ENCODE measurements around the gene SAG.

The SAG gene

DNA sequence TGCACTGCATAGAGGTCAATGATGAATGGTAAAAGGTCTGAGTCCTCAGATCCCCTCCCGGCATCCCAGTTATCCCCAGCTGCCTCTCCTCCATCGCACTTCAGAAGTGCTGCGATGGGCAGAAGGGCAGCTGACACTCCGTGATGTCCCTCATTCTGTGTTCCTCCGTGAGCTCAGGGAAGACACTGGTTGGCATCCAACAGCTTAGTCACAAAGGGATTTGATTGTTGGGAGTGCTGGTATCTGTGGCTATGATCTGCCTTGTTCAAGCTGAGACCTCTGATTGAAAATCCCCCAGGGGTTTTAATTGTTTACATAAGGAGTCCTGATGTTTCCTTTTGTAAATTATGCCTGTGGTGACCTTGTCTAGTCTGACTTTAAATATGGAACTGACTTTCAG lies 19.0 kb upstream of the SAG start:
- DNase-seq (ENCODE audit: low spot score), result no peak

DNA sequence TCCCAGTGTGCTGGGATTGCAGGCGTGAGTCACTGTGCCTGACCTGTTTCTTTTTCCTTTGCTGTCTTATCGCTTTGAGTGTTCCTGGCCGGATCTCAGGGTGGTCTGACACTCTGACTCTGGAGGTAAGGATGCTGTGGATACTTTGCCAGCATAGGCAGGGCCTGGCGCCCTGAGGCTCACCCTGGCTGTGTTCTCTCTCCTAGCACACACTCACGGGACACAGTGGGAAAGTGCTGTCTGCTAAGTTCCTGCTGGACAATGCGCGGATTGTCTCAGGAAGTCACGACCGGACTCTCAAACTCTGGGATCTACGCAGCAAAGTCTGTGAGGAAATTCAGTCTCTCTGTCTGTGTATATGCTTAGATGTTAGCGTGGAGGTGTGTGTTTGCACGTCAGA lies 18.0 kb upstream of the SAG start:
- DNase-seq (ENCODE audit: low spot score), result no peak

DNA sequence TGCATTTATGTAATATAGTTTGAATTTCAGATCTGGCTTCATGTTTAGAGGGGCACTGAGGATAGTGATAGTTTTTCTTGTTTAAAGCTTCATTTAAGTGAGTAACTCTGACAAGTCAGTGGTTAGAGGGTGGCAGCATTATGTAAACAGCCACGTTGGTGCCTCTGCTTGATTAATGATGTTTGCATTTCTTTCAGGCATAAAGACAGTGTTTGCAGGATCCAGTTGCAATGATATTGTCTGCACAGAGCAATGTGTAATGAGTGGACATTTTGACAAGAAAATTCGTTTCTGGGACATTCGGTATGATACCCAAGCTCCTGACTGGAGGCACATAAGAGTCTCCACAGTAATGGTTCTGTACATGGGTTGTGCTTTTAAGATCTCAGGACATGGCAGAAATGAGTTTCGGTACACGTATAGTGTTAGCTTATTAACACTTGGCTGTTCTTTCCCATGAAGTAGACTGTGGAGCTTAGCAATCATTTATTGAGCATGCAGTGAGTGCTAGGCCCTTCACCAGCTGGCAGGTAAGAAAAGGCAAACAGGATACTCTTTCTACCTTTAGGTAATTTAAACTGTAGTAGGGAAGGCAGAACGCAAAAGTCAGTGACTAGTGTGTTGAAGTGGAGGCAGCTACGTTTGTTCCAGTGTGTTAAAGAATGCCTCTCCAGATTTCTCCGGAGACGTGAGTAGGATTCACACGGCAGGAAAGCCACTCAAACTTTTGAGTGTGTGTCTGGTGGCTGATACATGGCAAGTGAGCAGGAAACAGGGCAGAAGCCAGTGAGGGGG lies 17.4 kb upstream of the SAG start:
- no peak for DNase-seq (ENCODE audit: low spot score)

DNA sequence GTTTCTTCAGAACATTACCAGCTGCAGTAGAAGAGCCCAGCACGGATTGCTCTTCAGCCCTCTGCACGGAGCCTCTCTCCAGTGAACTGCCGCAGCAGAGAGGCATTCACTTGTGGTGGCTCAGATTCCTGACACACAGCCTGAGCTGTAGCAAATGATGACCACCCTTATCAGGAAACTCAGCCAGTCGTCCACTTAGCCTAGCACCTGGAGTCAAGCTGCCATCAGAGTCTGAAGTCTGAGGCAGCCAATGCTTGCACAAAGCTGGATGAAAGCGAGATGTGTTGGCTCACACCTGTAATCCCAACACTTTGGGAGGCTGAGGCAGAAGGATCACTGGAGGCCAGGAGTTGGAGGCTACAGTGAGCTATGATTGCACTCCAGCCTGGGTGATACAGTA lies 11.7 kb upstream of the SAG start:
- no peak for DNase-seq (ENCODE audit: low spot score)

DNA sequence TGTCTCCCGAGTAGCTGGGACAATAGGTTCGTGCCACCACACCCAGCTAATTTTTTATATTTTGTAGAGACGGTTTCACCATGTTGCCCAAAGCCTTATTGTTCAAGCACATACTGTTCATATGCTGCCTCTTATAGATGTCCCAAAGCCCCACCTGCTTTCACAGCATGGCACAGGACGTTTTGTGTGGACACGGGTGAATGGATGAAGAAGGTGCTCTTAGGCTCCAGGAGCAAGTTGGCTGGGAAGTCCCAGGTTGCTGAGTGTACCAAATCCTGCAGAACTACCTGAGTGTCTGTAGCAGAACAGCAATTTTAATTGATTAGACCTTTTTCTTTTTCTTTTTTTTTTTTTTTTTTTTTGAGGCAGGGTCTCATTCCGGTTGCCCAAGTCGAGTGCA lies 10.5 kb upstream of the SAG start:
- no peak for DNase-seq (ENCODE audit: low spot score)

DNA sequence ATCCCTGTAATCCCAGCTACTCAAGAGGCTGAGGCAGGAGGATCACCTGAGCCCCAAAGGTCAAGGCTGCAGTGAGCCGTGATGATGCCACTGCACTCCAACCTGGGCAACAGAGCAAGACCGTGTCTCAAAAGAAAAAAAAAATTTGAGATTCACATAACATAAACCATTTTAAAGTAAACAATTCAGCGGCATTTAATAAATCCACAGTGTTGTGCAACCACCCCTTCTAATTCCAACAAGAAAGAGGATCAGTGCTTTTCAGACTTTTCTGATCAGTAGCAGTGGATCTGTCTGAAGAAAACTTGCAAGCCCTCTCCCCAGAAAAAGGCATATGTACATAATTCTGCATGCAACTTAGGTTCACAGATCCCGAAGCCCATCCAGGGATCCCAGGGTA lies 7.2 kb upstream of the SAG start:
- no peak for DNase-seq (ENCODE audit: low spot score)

DNA sequence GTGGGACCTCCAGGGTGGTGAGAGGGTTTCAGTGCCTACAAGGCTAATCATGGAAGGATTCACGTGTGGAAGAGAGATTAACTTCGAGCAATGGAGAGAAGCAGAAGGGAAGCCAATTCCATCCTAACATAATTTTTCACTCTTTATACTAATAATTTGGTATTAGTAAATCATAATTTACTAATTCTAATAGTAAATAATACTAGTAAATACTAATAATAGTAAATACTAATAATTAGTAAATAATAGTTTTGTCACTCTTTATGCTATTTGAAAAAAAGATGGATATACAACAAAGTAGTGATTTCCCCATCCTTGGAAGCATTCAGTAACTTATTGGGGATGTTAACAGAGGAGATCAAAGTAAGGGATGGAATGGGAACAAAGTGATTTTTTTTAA lies 6.4 kb upstream of the SAG start:
- no peak for DNase-seq (ENCODE audit: low spot score)

DNA sequence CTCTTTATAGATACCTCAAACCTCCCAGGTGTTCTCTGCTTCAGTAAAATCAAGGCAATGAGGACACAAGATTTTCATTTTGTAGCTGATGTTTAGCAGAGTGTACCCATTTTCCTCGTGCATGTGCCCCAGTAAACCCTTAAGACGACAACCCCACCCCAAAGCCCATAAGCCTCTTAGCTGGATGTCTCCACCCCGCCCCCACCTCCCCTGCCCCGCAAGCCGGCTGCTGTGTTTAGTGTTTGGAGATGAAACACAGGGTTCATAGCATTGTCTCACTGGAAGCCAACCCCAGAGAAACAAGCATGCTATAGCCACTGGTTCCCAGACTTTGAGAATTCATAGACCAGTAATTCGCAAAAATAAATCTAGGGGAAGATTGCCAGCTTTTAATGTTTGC lies 5.8 kb upstream of the SAG start:
- DNase-seq (ENCODE audit: low spot score), result no peak

DNA sequence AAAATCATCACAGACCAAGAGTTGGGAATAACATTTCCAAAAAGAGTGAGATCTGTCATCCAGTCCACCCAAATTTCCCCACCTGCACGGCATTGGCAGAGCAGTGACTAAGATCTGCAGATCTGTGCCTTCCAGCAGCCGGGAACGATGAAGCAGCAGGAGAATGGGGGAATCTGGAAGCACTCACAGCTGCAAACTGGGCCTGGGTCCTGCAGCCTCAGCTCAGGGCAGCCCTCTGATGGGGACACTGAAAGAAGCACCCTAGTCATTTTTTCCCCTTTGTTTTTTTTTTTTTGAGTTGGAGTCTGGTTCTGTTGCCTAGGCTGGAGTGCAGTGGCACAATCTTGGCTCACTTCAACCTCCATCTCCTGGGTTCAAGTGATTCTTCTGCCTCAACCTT lies 4.4 kb upstream of the SAG start:
- no peak for DNase-seq (ENCODE audit: low spot score)

DNA sequence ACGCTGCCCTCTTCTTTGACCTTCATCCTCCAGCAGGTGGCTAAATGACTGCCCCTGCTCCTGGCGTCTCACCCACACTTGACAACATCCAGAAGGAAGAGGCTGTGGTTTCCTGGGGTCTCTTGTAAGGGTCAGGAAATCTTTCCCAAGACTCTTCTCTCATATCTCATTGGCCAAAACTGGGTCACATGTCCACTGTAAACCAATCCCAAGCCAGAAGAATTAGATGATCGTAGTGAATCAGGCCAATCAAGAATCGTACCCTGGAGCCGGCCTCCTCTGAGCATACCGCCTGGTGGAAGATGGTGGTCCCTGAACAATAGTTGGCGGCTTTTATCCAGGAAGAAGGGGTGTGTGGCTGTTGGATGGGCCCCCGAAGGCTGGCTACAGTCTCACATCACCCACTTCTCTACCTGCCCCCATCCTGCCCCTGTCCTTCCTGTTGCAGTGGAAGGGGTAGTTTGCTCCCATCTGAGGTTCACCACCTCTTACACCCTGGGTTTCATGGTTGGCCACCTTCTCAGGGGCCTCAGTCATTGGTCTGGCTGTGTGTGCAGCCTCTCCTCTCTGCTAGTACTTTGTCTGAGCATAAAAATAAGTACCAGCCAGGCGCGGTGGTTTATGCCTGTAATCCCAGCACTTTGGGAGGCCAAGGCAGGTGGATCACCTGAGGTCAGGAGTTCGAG lies 3.8 kb downstream of the SAG start:
- DNase-seq (ENCODE audit: low spot score), result no peak

DNA sequence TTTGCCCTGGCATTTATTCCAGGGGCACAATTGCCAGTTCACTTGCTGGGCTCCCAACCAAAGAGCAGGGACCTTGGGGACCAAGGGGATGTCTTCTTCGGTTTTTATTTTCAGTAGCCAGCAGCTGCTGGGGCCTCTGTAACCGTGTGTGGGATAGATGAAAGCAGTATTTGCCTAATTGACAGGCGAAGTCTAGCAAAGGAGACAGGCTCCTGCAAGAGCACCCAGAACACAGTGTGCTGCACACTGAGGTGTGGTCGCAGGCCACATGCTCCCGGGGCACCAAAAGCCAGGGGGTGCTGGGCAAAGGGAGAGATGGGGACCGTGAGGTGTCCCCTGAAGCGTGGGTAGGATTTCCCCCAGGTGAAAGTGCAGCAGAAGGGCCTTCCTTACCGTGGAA lies 5.3 kb downstream of the SAG start:
- DNase-seq (ENCODE audit: low spot score), result no peak

DNA sequence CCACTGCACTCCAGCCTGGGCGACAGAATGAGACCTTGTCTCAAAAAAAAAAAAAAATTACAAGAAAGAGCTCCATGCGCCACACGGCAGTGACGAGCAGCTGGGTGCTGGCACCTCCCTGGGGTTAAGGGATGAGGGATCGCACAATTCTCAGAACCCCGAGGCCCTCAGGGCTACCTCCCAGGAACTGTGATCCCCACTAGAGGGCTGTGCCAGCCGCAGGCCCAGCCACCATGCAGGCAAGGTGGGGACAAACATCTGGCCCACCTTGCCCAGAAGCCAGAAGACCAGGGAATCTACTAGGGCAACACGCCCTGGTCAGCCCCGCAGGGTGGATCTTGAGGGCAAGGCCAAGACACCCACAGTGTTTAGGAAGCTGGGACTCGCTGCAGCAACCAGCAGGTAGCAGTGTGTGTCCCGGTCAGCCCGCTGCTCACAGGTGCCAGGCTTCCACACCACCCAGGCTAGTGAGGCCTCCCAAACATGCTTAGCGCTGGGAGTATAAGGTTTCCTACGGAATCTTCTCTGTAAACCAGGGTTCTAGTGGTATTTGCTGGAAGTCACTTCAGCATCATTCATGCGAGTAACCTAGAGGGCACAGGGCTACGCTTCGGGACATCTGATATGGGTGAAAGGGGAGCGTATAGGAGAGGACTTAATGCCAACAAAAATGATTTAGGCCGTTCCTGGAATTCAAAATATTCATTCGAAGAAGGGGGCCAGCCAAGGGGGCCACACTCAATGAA lies 6.7 kb downstream of the SAG start:
- DNase-seq (ENCODE audit: low spot score), result no peak

DNA sequence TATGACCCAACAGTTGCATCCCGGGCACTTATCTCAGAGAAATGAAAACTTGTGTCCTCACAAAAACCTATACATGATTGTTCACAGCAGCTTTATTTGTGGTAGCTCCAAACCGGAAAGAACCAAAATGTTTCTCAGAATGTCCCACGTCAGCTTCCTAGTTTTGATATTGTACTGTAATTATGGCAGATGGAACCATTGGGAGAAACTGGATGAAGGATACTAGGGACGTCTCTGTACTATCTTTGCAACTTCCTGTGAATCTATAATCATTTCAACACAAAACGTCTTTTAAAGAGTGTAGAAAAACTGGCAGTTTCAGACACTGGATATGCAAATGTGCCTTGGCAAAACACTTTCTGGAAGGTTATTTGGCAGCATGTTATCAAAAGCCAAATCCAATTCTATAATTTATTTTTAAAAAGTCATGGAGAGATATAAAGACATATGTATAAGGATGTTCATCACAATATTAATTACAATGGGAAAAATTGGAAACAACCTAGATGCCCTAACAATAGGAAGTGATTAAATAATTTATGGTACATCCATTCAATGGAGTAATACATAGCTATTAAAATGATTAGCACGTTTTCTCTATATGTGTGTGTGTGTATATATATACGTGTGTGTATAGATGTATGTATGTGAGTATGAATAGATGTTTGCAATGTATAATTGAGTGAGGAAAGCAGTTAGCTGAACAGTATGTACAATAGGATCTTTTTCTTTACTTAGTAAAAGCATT lies 9.8 kb downstream of the SAG start:
- no peak for DNase-seq (ENCODE audit: low spot score)

DNA sequence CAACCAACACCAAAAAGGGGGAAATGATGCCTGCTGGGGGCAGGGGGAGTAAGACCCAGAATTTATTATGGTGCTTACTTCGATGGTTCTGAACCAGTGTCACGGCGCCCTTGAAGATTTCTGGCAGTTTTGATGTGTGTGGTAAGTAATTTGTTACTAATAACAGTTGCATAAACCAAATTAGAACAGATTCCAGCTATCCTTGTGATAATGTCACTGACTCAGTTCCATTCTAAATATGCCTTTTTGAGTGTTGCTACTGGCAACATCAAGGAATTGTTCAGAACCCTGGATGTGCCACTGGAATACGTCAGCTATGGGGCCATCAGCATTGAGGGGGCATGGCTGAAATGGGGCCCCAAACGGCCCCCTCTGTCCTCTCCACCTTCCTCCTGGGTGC lies 11.6 kb downstream of the SAG start:
- DNase-seq (ENCODE audit: low spot score), result no peak

DNA sequence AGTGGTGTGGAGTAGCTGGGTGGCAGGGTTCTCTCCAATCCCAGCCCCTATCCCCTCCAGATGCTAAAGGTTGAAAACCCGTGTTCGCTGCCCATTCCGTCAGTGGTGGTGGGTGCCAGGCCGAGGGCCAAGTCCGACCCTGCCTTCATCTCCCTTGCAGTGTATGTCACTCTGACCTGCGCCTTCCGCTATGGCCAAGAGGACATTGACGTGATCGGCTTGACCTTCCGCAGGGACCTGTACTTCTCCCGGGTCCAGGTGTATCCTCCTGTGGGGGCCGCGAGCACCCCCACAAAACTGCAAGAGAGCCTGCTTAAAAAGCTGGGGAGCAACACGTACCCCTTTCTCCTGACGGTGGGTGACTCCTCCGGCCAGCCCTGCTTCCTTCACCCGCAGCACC lies 12.9 kb downstream of the SAG start:
- no peak for DNase-seq (ENCODE audit: low spot score)

DNA sequence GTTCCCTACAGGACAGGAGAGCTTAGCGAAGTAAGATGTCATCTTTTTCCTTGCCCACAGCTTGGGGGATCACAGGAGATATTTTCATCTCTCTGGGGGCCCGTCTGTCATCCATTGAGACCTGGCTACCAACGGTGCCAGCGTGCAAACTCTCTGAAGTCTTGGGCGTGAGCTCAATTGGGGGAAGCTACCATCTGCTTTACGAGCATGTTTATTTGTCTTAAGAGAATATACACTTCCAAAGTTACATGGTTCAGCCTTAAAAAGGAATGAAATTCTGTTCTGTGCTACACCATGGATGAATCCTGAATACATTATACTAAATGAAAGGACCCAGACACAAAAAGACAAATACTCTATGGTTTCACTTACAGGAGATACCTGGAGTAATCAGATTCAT lies 13.6 kb downstream of the SAG start:
- no peak for DNase-seq (ENCODE audit: low spot score)

DNA sequence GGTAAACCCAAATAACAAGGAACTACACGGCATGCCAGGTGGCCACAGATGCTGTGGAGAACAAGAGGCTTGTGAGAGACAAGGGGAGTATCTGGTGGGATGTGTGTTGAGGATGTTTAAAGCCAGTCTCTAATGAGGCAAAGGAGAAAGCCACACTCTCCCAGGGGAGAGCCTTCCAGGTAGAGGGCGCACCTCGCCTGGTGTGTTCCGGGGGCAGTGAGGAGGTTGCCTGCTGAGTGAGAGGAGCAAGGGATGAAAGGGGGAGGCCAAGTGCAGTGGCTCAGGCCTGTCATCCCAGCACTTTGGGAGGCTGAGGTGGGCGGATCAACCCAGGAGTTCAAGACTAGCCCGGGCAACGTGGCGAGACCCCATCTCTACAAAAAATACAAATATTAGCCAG lies 16.2 kb downstream of the SAG start:
- DNase-seq (ENCODE audit: low spot score), result no peak

DNA sequence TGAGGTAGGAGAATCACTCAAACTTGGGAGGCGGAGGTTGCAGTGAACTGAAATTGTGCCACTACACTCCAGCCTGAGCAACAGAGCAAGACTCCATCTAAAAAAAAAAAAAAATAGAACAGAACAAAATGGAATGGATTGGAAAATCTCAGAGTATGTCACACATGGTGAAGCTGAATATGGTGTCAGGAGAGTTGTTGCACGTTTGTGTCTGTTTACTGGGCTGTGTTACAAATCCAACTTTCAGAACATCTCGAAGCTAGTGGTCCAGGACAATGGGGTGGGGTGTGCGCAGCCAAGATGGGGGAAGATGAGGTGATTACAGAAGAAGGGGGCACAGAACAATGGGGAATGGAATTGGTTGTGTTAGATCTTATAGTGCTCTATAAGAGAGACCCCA lies 17.6 kb downstream of the SAG start:
- no peak for DNase-seq (ENCODE audit: low spot score)

DNA sequence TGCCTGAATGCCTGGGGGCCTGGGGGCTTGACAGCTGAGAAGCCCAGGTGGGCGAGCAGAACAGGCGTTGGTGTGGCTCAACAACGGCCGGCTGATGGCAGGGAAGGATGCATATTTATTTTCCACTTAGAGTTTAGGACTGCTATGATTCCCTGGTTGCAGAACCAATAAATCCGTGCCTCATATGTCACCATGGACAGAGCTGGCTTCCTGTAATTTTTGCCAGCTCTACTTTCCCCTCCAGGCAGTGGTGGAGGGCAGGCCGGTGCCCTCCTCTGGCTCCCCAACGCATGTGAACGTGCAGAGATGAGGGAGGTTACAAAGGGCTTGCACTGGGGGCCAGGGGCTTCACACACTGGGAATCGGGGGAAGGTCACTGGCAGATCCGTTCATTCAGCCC lies 18.2 kb downstream of the SAG start:
- no peak for DNase-seq (ENCODE audit: low spot score)

DNA sequence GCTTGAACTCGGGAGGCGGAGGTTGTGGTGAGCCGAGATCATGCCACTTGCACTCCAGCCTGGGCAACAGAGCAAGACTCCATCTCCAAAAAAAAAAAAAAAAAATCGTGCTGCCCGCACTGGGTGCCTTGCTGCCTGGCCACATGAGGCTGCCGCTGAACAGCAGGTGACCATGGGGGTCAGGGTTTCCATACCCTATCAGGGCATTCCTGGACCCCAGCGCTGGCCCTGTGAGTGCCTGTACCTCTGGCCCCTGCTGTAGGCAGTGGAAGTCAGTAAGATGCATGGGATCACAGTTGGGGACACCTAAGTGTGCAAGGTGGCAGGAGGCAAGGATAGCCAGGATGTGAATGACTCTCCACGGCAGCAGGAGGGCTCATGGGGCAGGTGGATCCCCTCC lies 18.9 kb downstream of the SAG start:
- no peak for DNase-seq (ENCODE audit: low spot score)

DNA sequence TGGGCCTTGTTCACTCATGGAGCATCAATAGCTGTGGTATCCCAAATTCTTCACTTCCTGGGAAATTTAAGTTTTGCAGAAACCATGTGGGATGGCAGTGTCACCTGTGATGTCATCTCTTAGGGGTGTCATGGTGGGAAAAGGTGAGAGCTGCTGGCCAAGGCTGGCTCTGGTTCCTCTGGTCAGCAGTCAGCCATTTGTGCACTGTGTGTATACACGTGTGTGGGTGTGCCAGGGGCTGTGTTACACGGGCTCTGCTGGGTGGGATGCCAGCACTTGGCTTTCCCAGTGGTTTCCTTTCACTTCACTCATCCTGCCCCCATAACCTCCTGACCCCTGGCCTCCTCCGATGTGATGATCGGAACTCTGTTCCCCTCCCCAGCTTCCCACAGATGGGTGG lies 21.3 kb downstream of the SAG start:
- no peak for DNase-seq (ENCODE audit: low spot score)

DNA sequence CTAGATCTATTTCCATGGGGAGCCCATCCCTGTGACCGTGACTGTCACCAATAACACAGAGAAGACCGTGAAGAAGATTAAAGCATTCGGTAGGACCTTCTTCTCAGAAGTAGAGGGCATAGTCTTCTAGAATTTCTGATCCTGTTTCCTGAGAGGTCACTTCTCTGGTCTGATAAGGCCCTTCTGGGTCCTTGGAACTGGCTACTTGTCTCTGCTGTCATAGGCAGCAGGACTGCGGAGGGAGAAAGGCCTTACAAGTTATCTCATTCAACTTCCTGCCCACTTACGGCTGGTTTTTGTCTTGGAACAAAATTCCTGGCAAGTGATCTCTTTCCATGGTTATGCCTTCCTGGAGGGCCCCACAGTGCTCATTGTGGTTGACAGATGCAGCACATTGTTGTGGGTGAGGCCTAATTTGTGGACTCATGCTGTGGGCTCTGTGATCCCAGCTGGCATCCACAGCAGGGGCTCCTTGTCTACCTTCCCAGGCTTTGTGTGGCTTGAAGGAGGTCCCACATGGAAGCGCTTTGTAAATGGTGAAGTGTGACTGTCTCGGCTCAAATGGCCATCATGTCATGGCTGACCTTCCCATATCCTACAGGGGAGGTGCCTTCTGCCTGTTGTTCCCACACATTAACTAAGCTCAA lies 22.0 kb downstream of the SAG start:
- DNase-seq (ENCODE audit: low spot score), result no peak

Measured in HuH-7 (cell line).